T-cell (primary cell): ENCODE data around the gene CD48. TPM values are rescaled to one million over a fixed set of nuclear protein-coding genes. Genes with fewer than 3 reads are reported as not detected.
"Not testable (repeated sequence)": the region's sequence is repeated elsewhere in the genome, so short reads cannot be mapped to it uniquely, and the experiment has no call there.

Source experiments
- ATAC-seq, 4 experiments: fragments of 200-7000 bp in 3 of 4; fragments of 150-1000 bp in 1 of 4; cut with Tn5 transposase; replicated peaks in 1 of 4; 1 replicate in 3 of 4; 2 replicates in 1 of 4; pipeline ENCODE4 v1.10.0; 2021; ENCODE audit warnings: moderate library complexity in 3 of 4, mild to moderate bottlenecking in 2 of 4, moderate number of reproducible peaks in 1 of 4
- CTCF ChIA-PET, 2 donors: fragments of 300-600 bp; sonication (Branson Sonifier 250); formaldehyde crosslinking; loops; one replicate each; lab custom pipeline; 2022; ENCODE audit warnings: antibody characterized with exemption in 2 of 2; lab: Charles Lee
- POLR2A ChIA-PET, 2 donors: fragments of 300-600 bp; sonication (Branson Sonifier 250); formaldehyde crosslinking; loops; one replicate each; lab custom pipeline; 2022; ENCODE audit warnings: antibody characterized with exemption in 2 of 2; lab: Charles Lee
- DNase-seq, 35 experiments: peaks; one replicate each; pipeline versions ENCODE4 v3.0.0 to v3.0.0-alpha.2; 2013 to 2023
- H3K27ac ChIP-seq: one replicate; pipeline ENCODE4 v1.5.1; 2013; ENCODE audit warnings: low read length
- H3K27me3 ChIP-seq, 2 experiments: replicated peaks in 1 of 2; 1 replicate in 1 of 2; 2 replicates in 1 of 2; pipeline versions ENCODE4 v1.6.1 to v1.7.0; 2013; ENCODE audit warnings: low read length in 1 of 2, mixed read lengths in 1 of 2; ENCODE audit not compliant: control insufficient read depth in 2 of 2, insufficient read depth in 2 of 2; ENCODE audit errors: extremely low read depth in 1 of 2
- H3K36me3 ChIP-seq, 2 donors: 1 replicate in 1 of 2; 2 replicates in 1 of 2; pipeline versions ENCODE4 v1.6.1 to v1.7.0; 2013; ENCODE audit warnings: low read length in 1 of 2; ENCODE audit not compliant: control insufficient read depth in 2 of 2, insufficient read depth in 1 of 2; ENCODE audit errors: extremely low read depth in 1 of 2
- H3K4me1 ChIP-seq, 2 experiments: 1 replicate in 1 of 2; 2 replicates in 1 of 2; pipeline versions ENCODE4 v1.6.1 to v1.7.0; 2013; ENCODE audit warnings: low read length in 2 of 2, mixed read lengths in 1 of 2; ENCODE audit not compliant: insufficient read depth in 2 of 2, control insufficient read depth in 1 of 2; ENCODE audit errors: extremely low read depth in 1 of 2
- H3K4me3 ChIP-seq, 2 donors: 1 replicate in 1 of 2; 2 replicates in 1 of 2; pipeline versions ENCODE4 v1.5.1 to v1.7.0; 2013; ENCODE audit warnings: mild to moderate bottlenecking in 2 of 2, low read length in 1 of 2, moderate library complexity in 1 of 2; ENCODE audit not compliant: control insufficient read depth in 1 of 2; ENCODE audit errors: extremely low read depth in 1 of 2
- H3K9me3 ChIP-seq: 2 replicates; pipeline ENCODE4 v1.7.0; 2013
- H3K27ac Mint-ChIP-seq, 2 donors: one replicate each; pipeline ENCODE4 v1.8.0; 2020 to 2021; ENCODE audit warnings: mild to moderate bottlenecking in 2 of 2, mixed read lengths in 2 of 2
- H3K27me3 Mint-ChIP-seq, 2 donors: one replicate each; pipeline ENCODE4 v1.8.0; 2021 to 2022; ENCODE audit warnings: mixed read lengths in 2 of 2
- H3K36me3 Mint-ChIP-seq: one replicate; pipeline ENCODE4 v1.8.0; 2021; ENCODE audit warnings: mixed read lengths
- H3K4me1 Mint-ChIP-seq, 3 donors: one replicate each; pipeline ENCODE4 v1.8.0; 2020 to 2022; ENCODE audit warnings: mixed read lengths in 3 of 3, mild to moderate bottlenecking in 1 of 3
- H3K4me3 Mint-ChIP-seq, 3 donors: one replicate each; pipeline ENCODE4 v1.8.0; 2020 to 2022; ENCODE audit warnings: mild to moderate bottlenecking in 3 of 3, mixed read lengths in 3 of 3, moderate library complexity in 3 of 3
- H3K9me3 Mint-ChIP-seq, 3 donors: one replicate each; pipeline ENCODE4 v1.8.0; 2020 to 2022; ENCODE audit warnings: mixed read lengths in 3 of 3
- WGBS: methylation state at CpG from one replicate; pipeline ENCODE4 v1.1.5; 2013; ENCODE audit warnings: missing lambda C conversion rate; ENCODE audit not compliant: insufficient coverage; 5-methylcytosine and 5-hydroxymethylcytosine counted together
- total RNA-seq, 35 experiments: library from RNA in 6 of 35; stranded (reverse) in 6 of 35; fragments of 120-200 nt in 1 of 35; gene quantifications; one replicate each; pipeline versions ENCODE4 v1.2.1 to v1.2.4 and lab custom pipeline; 2013 to 2026

The CD48 gene
- total RNA-seq, 5 donors from 2014 or later (not counting 1 experiment from before 2014, with no cell fraction given) = 249 to 393 (median 273) TPM

- H3K9me3 ChIP-seq, H3K27me3 ChIP-seq, H3K27me3 Mint-ChIP-seq, CTCF ChIA-PET, H3K4me3 ChIP-seq, H3K27ac Mint-ChIP-seq, H3K4me3 Mint-ChIP-seq, DNase-seq, POLR2A ChIA-PET, ATAC-seq, H3K27ac ChIP-seq, H3K36me3 ChIP-seq: not testable (repeated sequence)
- WGBS = 78% methylated on average over 1 of the region's 2 CpGs
- peaks cover 5 to 14% of the 10 kb centered on the region in 2 experiments for H3K4me1 ChIP-seq
- peaks cover 13% of the 10 kb centered on the region for H3K36me3 Mint-ChIP-seq
- H3K9me3 Mint-ChIP-seq = peaks cover 0 to 11% (median 4%) of the 10 kb centered on the region in 3 donors
- H3K4me1 Mint-ChIP-seq = peaks cover 28 to 33% (median 32%) of the 10 kb centered on the region in 3 donors
These were observed 19.9 kb upstream of the CD48 start for GRCh38 chr1:160731564-160731963.

GRCh38 chr1:160727316-160727640, 15.7 kb upstream of the CD48 start:
- Histone ChIP-seq H3K36me3 (no peaks in the 10 kb centered on the region), H3K4me1 (peaks cover 6 to 17% of the 10 kb centered on the region in 2 experiments), H3K27ac (no peak overlapping the region), H3K9me3 (no peaks in the 10 kb centered on the region), H3K27me3 (no peaks in the 10 kb centered on the region), H3K4me3 (no peak overlapping the region)
- H3K27ac Mint-ChIP-seq = no peak overlapping the region
- no peak overlapping the region for H3K4me3 Mint-ChIP-seq
- H3K4me1 Mint-ChIP-seq = peaks cover 17 to 21% (median 21%) of the 10 kb centered on the region in 3 donors
- ATAC-seq = no peak
- peaks cover 5% of the 10 kb centered on the region for H3K36me3 Mint-ChIP-seq
- no peak for DNase-seq
- H3K27me3 Mint-ChIP-seq = no peaks in the 10 kb centered on the region
- POLR2A ChIA-PET = interaction anchor here in 1 of 2 donors (0.5 to 1.0 kb wide), 2 partner anchors 14 to 499 kb away, joined by 3 to 10 read pairs; partner anchors contain the start of gene TOMM40L
- H3K9me3 Mint-ChIP-seq = no peaks in the 10 kb centered on the region
- CTCF ChIA-PET = interaction anchor here (0.6 to 7.2 kb wide), 17 partner anchors 12 to 371 kb away, joined by 3 to 101 read pairs (median 6); partner anchors contain the start of genes ITLN2 (in 1 of the 2) and SLAMF7 (in 1 of the 2)

- ChIA-PET POLR2A (interaction anchor here in 1 of 2 donors (0.5 to 1.0 kb wide), 3 partner anchors 13 to 499 kb away, joined by 3 to 11 read pairs (median 10); partner anchors contain the start of gene TOMM40L), CTCF (interaction anchor here (0.6 to 7.2 kb wide), 21 partner anchors 12 to 371 kb away, joined by 3 to 101 read pairs (median 5); partner anchors contain the start of genes CD244 (in 1 of the 2), ITLN2 (in 1 of the 2) and SLAMF7 (in 1 of the 2))
- Mint-ChIP-seq H3K4me1 (peaks cover 17 to 18% (median 17%) of the 10 kb centered on the region in 3 donors), H3K36me3 (peaks cover 3% of the 10 kb centered on the region), H3K27me3 (no peaks in the 10 kb centered on the region), H3K27ac (no peak overlapping the region), H3K4me3 (no peak overlapping the region), H3K9me3 (no peaks in the 10 kb centered on the region)
- Histone ChIP-seq H3K27ac (no peak overlapping the region), H3K36me3 (no peaks in the 10 kb centered on the region), H3K27me3 (no peaks in the 10 kb centered on the region), H3K4me3 (no peak overlapping the region), H3K9me3 (no peaks in the 10 kb centered on the region), H3K4me1 (peaks cover 6 to 17% of the 10 kb centered on the region in 2 experiments)
- DNase-seq (peak in 34 of 35 experiments; percentile 19 to 89 (median 52)), ATAC-seq (peak; percentile 74 to 87 (median 77))
- WGBS = 26% methylated on average over 6 of the region's 8 CpGs
These were observed 15.1 kb upstream of the CD48 start for GRCh38 chr1:160726498-160727315.

- DNase-seq (no peak), ATAC-seq (no peak)
- CTCF ChIA-PET = interaction anchor here (0.8 to 7.2 kb wide), 17 partner anchors 11 to 228 kb away, joined by 3 to 101 read pairs (median 6); partner anchors contain the start of genes CD244 (in 1 of the 2), CD48 (in 1 of the 2) and ITLN2 (in 1 of the 2)
- Mint-ChIP-seq H3K27ac (no peak overlapping the region), H3K9me3 (no peaks in the 10 kb centered on the region), H3K27me3 (no peaks in the 10 kb centered on the region), H3K36me3 (no peaks in the 10 kb centered on the region), H3K4me3 (no peak overlapping the region), H3K4me1 (peaks cover 15 to 17% (median 15%) of the 10 kb centered on the region in 3 donors)
- H3K36me3 ChIP-seq = no peaks in the 10 kb centered on the region
- POLR2A ChIA-PET = interaction anchor here in 1 of 2 donors (0.7 kb wide), 1 partner anchor 269 kb away, joined by 11 read pairs; no protein-coding TSS in a partner anchor
- H3K9me3 ChIP-seq = no peaks in the 10 kb centered on the region
- H3K4me3 ChIP-seq = no peak overlapping the region
- H3K27ac ChIP-seq = no peak overlapping the region
- peaks cover 6 to 17% of the 10 kb centered on the region in 2 experiments for H3K4me1 ChIP-seq
- no CpG with 5 or more reads among the region's 3 CpGs for WGBS
- H3K27me3 ChIP-seq = no peaks in the 10 kb centered on the region
These were observed 14.5 kb upstream of the CD48 start for GRCh38 chr1:160726114-160726497.

- WGBS = no CpG with 5 or more reads among the region's 11 CpGs
- peak overlapping the region in 1 of 2 donors; percentile 19 for H3K27ac Mint-ChIP-seq
- Histone ChIP-seq H3K27ac (no peak overlapping the region), H3K9me3 (no peaks in the 10 kb centered on the region), H3K4me1 (peaks cover 12 to 17% of the 10 kb centered on the region in 2 experiments), H3K27me3 (no peaks in the 10 kb centered on the region), H3K4me3 (no peak overlapping the region), H3K36me3 (no peaks in the 10 kb centered on the region)
- H3K9me3 Mint-ChIP-seq = no peaks in the 10 kb centered on the region
- peaks cover 24 to 28% (median 28%) of the 10 kb centered on the region in 3 donors for H3K4me1 Mint-ChIP-seq
- POLR2A ChIA-PET = no interaction called here
- no peaks in the 10 kb centered on the region for H3K27me3 Mint-ChIP-seq
- ATAC-seq = no peak
- no peaks in the 10 kb centered on the region for H3K36me3 Mint-ChIP-seq
- no peak for DNase-seq
- CTCF ChIA-PET = interaction anchor here (0.7 to 7.2 kb wide), 12 partner anchors 9 to 227 kb away, joined by 3 to 101 read pairs (median 4); partner anchors contain the start of gene CD48 (in 1 of the 2)
- H3K4me3 Mint-ChIP-seq = no peak overlapping the region
These were observed 13.0 kb upstream of the CD48 start for GRCh38 chr1:160724465-160725242.
